Breast epithelium (tissue), 4 donors: ENCODE data around the gene BTBD1. TPM values are rescaled to one million over a fixed set of nuclear protein-coding genes. Genes with fewer than 3 reads are reported as not detected.

Experiments used
- DNase-seq, 2 donors: peaks; one replicate each; pipeline ENCODE4 v3.0.0-alpha.2; 2019; ENCODE audit warnings: low spot score in 2 of 2
- H3K27ac ChIP-seq, 2 donors: fragments of 200-600 bp; sonication (generic) in 1 of 2; one replicate each; pipeline ENCODE4 v1.5.1; 2016 to 2019; ENCODE audit warnings: mild to moderate bottlenecking in 1 of 2
- H3K27me3 ChIP-seq, 2 donors: fragments of 200-600 bp; sonication (generic) in 1 of 2; one replicate each; pipeline versions ENCODE4 v1.5.1 to v1.6.0; 2017 to 2019; ENCODE audit warnings: control low read depth in 1 of 2, mild to moderate bottlenecking in 1 of 2
- H3K36me3 ChIP-seq: fragments of 200-600 bp; one replicate; pipeline ENCODE4 v1.5.1; 2019
- H3K4me1 ChIP-seq, 2 donors: fragments of 200-600 bp; sonication (generic); one replicate each; pipeline ENCODE4 v1.5.1; 2016 to 2019; ENCODE audit warnings: control low read depth in 1 of 2
- H3K4me3 ChIP-seq, 3 donors: fragments of 200-600 bp; sonication (generic); 1 replicate in 2 of 3; 2 replicates in 1 of 3; pipeline ENCODE4 v1.5.1; 2016 to 2019; ENCODE audit warnings: mild to moderate bottlenecking in 3 of 3, moderate library complexity in 2 of 3
- H3K9me3 ChIP-seq, 2 donors: fragments of 200-600 bp; sonication (generic) in 1 of 2; one replicate each; pipeline ENCODE4 v1.5.1; 2016 to 2019; ENCODE audit warnings: control low read depth in 1 of 2
- POLR2A ChIP-seq: fragments of 450-650 bp; IDR thresholded peaks from one replicate; pipeline ENCODE4 v1.6.1; 2016; ENCODE audit warnings: antibody characterized with exemption, mild to moderate bottlenecking, moderate library complexity
- POLR2AphosphoS5 ChIP-seq, 3 donors: sonication (generic); formaldehyde crosslinking; IDR thresholded peaks; one replicate each; pipeline ENCODE4 v1.6.1; 2017; ENCODE audit warnings: antibody characterized with exemption in 3 of 3
- intact Hi-C: fragments of 100-400 bp; cut with DNase I; formaldehyde crosslinking; loops from one replicate; pipeline ENCODE4 v1.15.1; 2023; ENCODE audit warnings: low total_unique reads
- total RNA-seq, 3 donors: library from RNA; depleted of rRNA; stranded (reverse); fragments of >200 nt; gene quantifications; one replicate each; pipeline ENCODE4 v1.1.0, GENCODE V29; 2016
- TF ChIP-seq, protein P1 (sequence below), 3 donors: fragments of 450-650 bp; IDR thresholded peaks; one replicate each; pipeline ENCODE4 v1.5.1; 2016 to 2017; ENCODE audit warnings: antibody characterized with exemption in 3 of 3, mild to moderate bottlenecking in 3 of 3, moderate library complexity in 3 of 3

The BTBD1 gene
- total RNA-seq, 3 donors from 2014 or later = 71.1 to 88.8 (median 87.5) TPM

DNA sequence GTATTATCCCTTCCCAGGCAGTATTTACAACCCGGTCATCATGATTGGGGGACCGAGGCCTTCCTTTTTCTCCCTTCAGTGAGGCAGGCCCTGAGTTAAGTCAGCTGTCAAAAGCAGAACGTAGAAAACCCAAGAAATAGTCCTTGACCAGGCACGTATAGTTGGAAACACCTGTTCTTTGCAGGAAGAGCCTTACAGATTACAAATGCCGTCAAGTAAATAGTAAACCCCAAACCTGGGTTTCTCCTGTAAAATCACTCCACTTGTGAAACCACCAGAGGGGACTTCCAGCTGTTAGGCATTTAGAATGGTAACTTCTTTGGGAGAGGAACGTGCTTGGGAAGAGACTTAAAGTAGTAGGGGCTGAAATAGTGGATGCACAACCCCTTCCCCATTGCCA is 1.0 kb upstream of the BTBD1 start:
- Histone ChIP-seq H3K27me3 (no peaks in the 10 kb centered on the region), H3K4me3 (no peak overlapping the region), H3K4me1 (peaks cover 0 to 3% of the 10 kb centered on the region in 2 donors), H3K9me3 (peaks cover 1 to 7% of the 10 kb centered on the region in 2 donors), H3K27ac (peak overlapping the region; percentile 89 to 98), H3K36me3 (no peaks in the 10 kb centered on the region)
- no peak for DNase-seq
- intact Hi-C loops = no loop called here
- no peak for TF ChIP-seq POLR2A
- TF ChIP-seq, protein P1, sequence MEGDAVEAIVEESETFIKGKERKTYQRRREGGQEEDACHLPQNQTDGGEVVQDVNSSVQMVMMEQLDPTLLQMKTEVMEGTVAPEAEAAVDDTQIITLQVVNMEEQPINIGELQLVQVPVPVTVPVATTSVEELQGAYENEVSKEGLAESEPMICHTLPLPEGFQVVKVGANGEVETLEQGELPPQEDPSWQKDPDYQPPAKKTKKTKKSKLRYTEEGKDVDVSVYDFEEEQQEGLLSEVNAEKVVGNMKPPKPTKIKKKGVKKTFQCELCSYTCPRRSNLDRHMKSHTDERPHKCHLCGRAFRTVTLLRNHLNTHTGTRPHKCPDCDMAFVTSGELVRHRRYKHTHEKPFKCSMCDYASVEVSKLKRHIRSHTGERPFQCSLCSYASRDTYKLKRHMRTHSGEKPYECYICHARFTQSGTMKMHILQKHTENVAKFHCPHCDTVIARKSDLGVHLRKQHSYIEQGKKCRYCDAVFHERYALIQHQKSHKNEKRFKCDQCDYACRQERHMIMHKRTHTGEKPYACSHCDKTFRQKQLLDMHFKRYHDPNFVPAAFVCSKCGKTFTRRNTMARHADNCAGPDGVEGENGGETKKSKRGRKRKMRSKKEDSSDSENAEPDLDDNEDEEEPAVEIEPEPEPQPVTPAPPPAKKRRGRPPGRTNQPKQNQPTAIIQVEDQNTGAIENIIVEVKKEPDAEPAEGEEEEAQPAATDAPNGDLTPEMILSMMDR (IDR thresholded peaks at IDR 0.05) = no peak
- no peak for TF ChIP-seq POLR2AphosphoS5 (IDR thresholded peaks at IDR 0.05)

DNA sequence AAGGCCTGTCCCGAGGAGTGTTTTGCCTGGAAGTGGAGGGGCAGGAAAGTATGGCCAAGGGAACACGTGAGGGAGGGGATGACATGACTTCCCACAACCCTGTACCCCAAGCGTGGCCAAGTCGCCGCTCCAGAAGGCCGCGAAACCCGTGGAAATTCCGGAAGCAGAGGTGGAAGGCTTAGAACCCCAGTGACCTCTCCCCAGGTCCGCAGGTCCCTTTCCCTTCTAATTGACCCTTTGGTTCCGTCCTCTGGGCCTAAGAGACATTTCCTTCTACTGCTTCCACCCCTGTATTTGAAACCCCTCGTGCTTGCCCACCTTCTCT is 548 bp upstream of the BTBD1 start:
- no peaks in the 10 kb centered on the region for H3K27me3 ChIP-seq
- peak overlapping the region; percentile 93 to 100 (median 98) for H3K4me3 ChIP-seq
- no peaks in the 10 kb centered on the region for H3K36me3 ChIP-seq
- intact Hi-C loops = no loop called here
- H3K9me3 ChIP-seq = peaks cover 0 to 5% of the 10 kb centered on the region in 2 donors
- peak overlapping the region; percentile 89 to 98 for H3K27ac ChIP-seq
- peaks cover 0 to 3% of the 10 kb centered on the region in 2 donors for H3K4me1 ChIP-seq
- DNase-seq = no peak
- TF ChIP-seq POLR2A (no peak), POLR2AphosphoS5 (IDR thresholded peaks at IDR 0.05) (no peak)
- TF ChIP-seq, protein P1 (IDR thresholded peaks at IDR 0.05) = no peak

DNA sequence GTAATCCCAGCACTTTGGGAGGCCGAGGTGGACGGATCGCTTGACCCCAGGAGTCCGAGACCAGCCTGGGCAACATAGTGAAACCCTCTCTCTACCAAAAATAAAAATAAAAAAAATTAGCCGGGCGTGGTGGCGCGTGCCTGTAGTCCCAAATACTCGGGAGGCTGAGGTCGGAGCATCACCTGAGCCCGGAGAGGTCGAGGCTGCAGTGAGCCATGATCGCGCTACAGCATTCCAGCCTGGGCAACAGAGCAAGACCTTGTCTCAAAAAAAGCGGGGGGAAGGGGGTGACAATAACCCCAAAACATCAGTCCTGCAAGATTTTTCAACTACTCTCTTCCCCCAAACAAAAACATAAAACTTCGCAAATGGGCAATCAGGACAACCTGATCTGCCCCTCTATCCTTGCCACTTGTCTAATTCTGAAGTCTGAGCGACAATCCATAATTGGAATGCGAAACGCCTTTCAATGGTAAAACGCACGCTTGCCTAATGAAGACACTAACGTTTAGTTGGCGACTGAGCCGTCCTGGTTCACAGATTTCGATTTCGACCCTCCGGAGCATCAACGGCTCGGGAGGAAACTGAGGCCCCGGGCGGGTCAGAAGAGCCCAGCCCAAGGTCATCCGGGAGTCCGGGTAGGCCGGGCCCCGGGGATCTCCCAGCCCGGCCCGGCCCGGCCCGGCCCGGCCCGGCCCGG is 868 bp downstream of the BTBD1 start:
- peaks cover 0 to 3% of the 10 kb centered on the region in 2 donors for H3K4me1 ChIP-seq
- H3K27me3 ChIP-seq = no peaks in the 10 kb centered on the region
- intact Hi-C loops = no loop called here
- peak overlapping the region; percentile 89 to 98 for H3K27ac ChIP-seq
- DNase-seq = no peak
- peak overlapping the region; percentile 93 to 100 (median 98) for H3K4me3 ChIP-seq
- H3K9me3 ChIP-seq = peaks cover 0 to 5% of the 10 kb centered on the region in 2 donors
- TF ChIP-seq POLR2A (no peak), POLR2AphosphoS5 (IDR thresholded peaks at IDR 0.05) (no peak)
- TF ChIP-seq, protein P1 (IDR thresholded peaks at IDR 0.05) = no peak
- no peaks in the 10 kb centered on the region for H3K36me3 ChIP-seq

- peaks cover 0 to 3% of the 10 kb centered on the region in 2 donors for H3K4me1 ChIP-seq
- intact Hi-C loops = no loop called here
- H3K9me3 ChIP-seq = peaks cover 0 to 5% of the 10 kb centered on the region in 2 donors
- H3K27me3 ChIP-seq = no peaks in the 10 kb centered on the region
- TF ChIP-seq POLR2A (no peak), POLR2AphosphoS5 (IDR thresholded peaks at IDR 0.05) (no peak)
- TF ChIP-seq, protein P1 (IDR thresholded peaks at IDR 0.05) = no peak
- H3K27ac ChIP-seq = no peak overlapping the region
- H3K4me3 ChIP-seq = peak overlapping the region; percentile 93 to 100 (median 98)
- no peak for DNase-seq
- H3K36me3 ChIP-seq = no peaks in the 10 kb centered on the region
Observed at GRCh38 chr15:83065431-83065830, 1.6 kb downstream of the BTBD1 start.

DNA sequence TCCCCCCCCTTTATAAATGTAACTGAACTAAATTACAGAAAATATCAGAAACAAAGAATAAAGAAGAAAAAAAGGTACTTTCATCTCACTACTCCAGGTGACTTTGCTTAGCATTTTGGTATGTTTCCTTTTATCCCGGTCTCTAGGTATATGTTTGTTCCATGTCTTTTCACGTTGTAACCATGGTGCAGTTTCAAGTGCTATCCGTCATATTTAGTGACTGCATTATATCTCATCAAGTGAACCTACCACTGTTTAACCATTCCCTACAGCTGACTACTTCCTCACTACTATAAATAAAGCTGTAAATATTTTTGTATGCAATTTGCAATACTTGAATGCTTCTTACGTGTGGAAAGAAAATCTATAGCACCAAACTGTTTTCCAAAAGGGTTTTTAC is 2.2 kb downstream of the BTBD1 start:
- Histone ChIP-seq H3K27me3 (no peaks in the 10 kb centered on the region), H3K9me3 (peaks cover 0 to 5% of the 10 kb centered on the region in 2 donors), H3K4me1 (peaks cover 0 to 3% of the 10 kb centered on the region in 2 donors), H3K4me3 (peak overlapping the region; percentile 93 to 100 (median 98)), H3K27ac (no peak overlapping the region), H3K36me3 (no peaks in the 10 kb centered on the region)
- DNase-seq = no peak
- intact Hi-C loops = no loop called here
- TF ChIP-seq, protein P1 (IDR thresholded peaks at IDR 0.05) = no peak
- TF ChIP-seq POLR2A (no peak), POLR2AphosphoS5 (IDR thresholded peaks at IDR 0.05) (no peak)
